ENCODE measurements around the gene SSRP1. TPM values are rescaled to one million over a fixed set of nuclear protein-coding genes. Genes with fewer than 3 reads are reported as not detected.

SSRP1 gene
- total and polyA plus RNA-seq, 9 of the 15 experiments (the other 6 are each of a cell fraction or from before 2014, with no cell fraction given) = 91.1 to 416 (median 245) TPM

GRCh38 chr11:57379732-57380131 is 44.0 kb upstream of the SSRP1 start (continued):
- TF ChIP-seq ZNF561 (CRISPR knock-in tag; conservative IDR thresholded peaks at IDR 0.05) (no peak), MNT (conservative IDR thresholded peaks at IDR 0.05) (peak; percentile 44 to 64; a peak in 3 of 4 replicates), RBM25 (IDR thresholded peaks at IDR 0.05; ENCODE audit: low read depth, low read length, severe bottlenecking) (no peak), CC2D1A (IDR thresholded peaks at IDR 0.05) (no peak)

- no peak overlapping the region for H3K27ac ChIP-seq (ENCODE audit: extremely low read depth, low read depth, low read length)
- no peaks in the 10 kb centered on the region for H4K20me1 ChIP-seq (replicated peaks; ENCODE audit: control insufficient read depth, insufficient read depth, low read length)
- BruUV-seq (replicated peaks) = no TSS peak
- ChIA-PET POLR2A (no interaction called here), CTCF (ENCODE audit: low intra/inter-chr PET ratio) (no interaction called here)
- H3K9me1 ChIP-seq (ENCODE audit: control insufficient read depth, insufficient read depth, low read length) = no peaks in the 10 kb centered on the region
- no peak overlapping the region for H3K4me3 ChIP-seq
- H2AFZ ChIP-seq (ENCODE audit: low read depth, low read length) = no peak overlapping the region
- H3K79me2 ChIP-seq (ENCODE audit: control insufficient read depth, insufficient read depth, low read length) = no peaks in the 10 kb centered on the region
- ATAC-seq = no peak
- no peaks in the 10 kb centered on the region for H3K36me3 ChIP-seq (ENCODE audit: control insufficient read depth, insufficient read depth, low read length)
- TF ChIP-seq ZZZ3 (IDR thresholded peaks at IDR 0.05) (no peak), MAFF (IDR thresholded peaks at IDR 0.05; ENCODE audit: low read length) (no peak), E2F5 (CRISPR knock-in tag; IDR thresholded peaks at IDR 0.05) (no peak), RHOXF2B (CRISPR knock-in tag; conservative IDR thresholded peaks at IDR 0.05) (no peak), ZBTB49 (CRISPR knock-in tag; IDR thresholded peaks at IDR 0.05; ENCODE audit: borderline replicate concordance) (no peak), BRF2 (IDR thresholded peaks at IDR 0.05; ENCODE audit: borderline replicate concordance, insufficient read depth, insufficient read length) (no peak)
- no peak overlapping the region for H3K9ac ChIP-seq (ENCODE audit: insufficient read depth in 1 of 2, low read depth in 2 of 2, low read length in 2 of 2)
- in situ Hi-C loops (cut with MboI) = no loop called here
- peaks cover 6 to 7% of the 10 kb centered on the region in 2 experiments; a peak in 1 of 5 replicates for H3K27me3 ChIP-seq (ENCODE audit: control insufficient read depth in 2 of 2, insufficient read depth in 2 of 2, low read length in 2 of 2)
- no peak overlapping the region for H3K4me2 ChIP-seq (ENCODE audit: insufficient read depth, low read length)
- peaks cover 12 to 20% of the 10 kb centered on the region in 2 experiments for H3K4me1 ChIP-seq (replicated peaks in 1 of 2; ENCODE audit: control insufficient read depth in 2 of 2, insufficient read depth in 2 of 2, low read length in 2 of 2)
- FAIRE-seq = no peak
- H3K9me3 ChIP-seq (replicated peaks; ENCODE audit: control insufficient read depth, insufficient read depth, low read depth, low read length) = no peaks in the 10 kb centered on the region
- intact Hi-C loops (cut with micrococcal nuclease) = no loop called here
- DNase-seq (ENCODE audit: extremely low read depth in 1 of 4, low spot score in 3 of 4) = no peak
Observed at GRCh38 chr11:57378186-57378585, 42.5 kb upstream of the SSRP1 start.

Measured in K562 (cell line).